Activated T-cell treated with anti-CD3 and anti-CD28 coated beads, Interleukin-2, amount 50 U/mL, for 24 hours (primary cell): Measurements from ENCODE around the gene MALRD1.

ENCODE experiments used
- DNase-seq: peaks from one replicate; pipeline ENCODE4 v3.0.0-alpha.2; 2020
- H3K27ac Mint-ChIP-seq: 2 replicates; pipeline ENCODE4 v1.8.0; 2020; ENCODE audit warnings: mild to moderate bottlenecking, mixed read lengths
- H3K27me3 Mint-ChIP-seq: 2 replicates; pipeline ENCODE4 v1.8.0; 2020; ENCODE audit warnings: mixed read lengths
- H3K36me3 Mint-ChIP-seq: 2 replicates; pipeline ENCODE4 v1.8.0; 2020; ENCODE audit warnings: low read depth, mixed read lengths
- H3K4me1 Mint-ChIP-seq: 2 replicates; pipeline ENCODE4 v1.8.0; 2020; ENCODE audit warnings: low read depth, mixed read lengths
- H3K4me3 Mint-ChIP-seq: 2 replicates; pipeline ENCODE4 v1.8.0; 2020; ENCODE audit warnings: mild to moderate bottlenecking, moderate library complexity, mixed read lengths
- H3K9me3 Mint-ChIP-seq: 2 replicates; pipeline ENCODE4 v1.8.0; 2020; ENCODE audit warnings: mixed read lengths

The MALRD1 gene

DNA sequence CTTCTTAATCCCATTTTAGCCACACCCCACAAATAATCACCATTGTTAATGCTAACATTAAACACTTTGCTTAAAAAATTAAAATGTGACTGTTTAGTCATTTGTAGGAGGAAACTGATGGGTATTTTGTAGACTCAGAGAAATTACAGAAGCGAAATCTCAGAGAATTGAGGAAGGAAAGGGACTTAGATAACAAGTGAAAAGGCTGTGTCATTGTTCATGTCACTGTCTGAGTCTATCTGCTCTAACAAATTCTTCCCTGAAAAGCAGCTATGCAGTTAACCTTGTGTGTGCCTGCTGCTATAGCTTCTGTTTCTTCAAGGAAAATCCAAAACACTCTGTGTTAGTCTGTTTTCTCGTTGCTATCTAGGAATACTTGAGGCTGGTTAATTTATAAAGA lies 726.7 kb downstream of the MALRD1 start:
- Mint-ChIP-seq H3K4me3 (no peak overlapping the region), H3K9me3 (peaks cover 4% of the 10 kb centered on the region), H3K4me1 (no peaks in the 10 kb centered on the region), H3K27ac (no peak overlapping the region), H3K36me3 (no peaks in the 10 kb centered on the region), H3K27me3 (no peaks in the 10 kb centered on the region)
- DNase-seq, result no peak

DNA sequence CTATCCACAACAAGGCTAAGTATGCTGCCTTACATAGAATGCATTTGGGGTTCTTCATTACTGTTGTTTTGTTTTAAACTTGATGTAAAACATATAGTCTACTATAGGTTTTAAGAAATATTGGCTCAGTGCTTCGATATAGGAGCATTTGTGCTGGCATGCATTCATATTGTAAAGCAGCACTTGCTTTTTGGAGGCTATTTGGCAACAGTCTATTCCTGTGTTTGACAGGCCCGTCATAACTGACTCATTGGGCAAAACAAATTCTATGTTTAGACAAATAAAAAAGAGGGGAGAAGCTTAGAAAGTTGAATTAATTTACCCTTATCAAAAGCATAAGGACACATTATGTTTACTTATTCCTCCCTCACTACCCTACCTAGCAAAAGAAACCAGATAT lies 729.2 kb downstream of the MALRD1 start:
- no peak overlapping the region for H3K4me3 Mint-ChIP-seq
- DNase-seq, result no peak
- no peaks in the 10 kb centered on the region for H3K36me3 Mint-ChIP-seq
- peaks cover 4% of the 10 kb centered on the region for H3K9me3 Mint-ChIP-seq
- H3K27ac Mint-ChIP-seq, result no peak overlapping the region
- no peaks in the 10 kb centered on the region for H3K27me3 Mint-ChIP-seq
- H3K4me1 Mint-ChIP-seq, result no peaks in the 10 kb centered on the region

DNA sequence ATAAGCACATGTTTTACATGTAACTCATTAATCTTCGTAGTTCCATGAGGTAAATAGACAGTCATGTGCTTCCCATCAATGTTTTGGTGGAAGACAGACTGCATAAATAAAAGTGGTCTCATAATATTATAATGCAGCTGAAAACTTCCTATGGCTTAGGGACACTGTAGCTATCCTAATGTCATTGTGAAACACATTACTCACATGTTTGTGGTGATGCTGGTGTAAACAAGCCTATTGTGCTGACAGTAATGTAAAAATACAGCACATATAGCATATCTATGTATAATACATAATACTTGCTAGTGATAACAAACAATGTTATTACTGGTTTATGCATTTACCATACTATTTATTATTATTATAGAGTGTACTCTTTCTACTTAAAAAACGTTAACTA lies 730.4 kb downstream of the MALRD1 start:
- DNase-seq, result no peak
- Mint-ChIP-seq H3K4me1 (no peaks in the 10 kb centered on the region), H3K27ac (no peak overlapping the region)

DNA sequence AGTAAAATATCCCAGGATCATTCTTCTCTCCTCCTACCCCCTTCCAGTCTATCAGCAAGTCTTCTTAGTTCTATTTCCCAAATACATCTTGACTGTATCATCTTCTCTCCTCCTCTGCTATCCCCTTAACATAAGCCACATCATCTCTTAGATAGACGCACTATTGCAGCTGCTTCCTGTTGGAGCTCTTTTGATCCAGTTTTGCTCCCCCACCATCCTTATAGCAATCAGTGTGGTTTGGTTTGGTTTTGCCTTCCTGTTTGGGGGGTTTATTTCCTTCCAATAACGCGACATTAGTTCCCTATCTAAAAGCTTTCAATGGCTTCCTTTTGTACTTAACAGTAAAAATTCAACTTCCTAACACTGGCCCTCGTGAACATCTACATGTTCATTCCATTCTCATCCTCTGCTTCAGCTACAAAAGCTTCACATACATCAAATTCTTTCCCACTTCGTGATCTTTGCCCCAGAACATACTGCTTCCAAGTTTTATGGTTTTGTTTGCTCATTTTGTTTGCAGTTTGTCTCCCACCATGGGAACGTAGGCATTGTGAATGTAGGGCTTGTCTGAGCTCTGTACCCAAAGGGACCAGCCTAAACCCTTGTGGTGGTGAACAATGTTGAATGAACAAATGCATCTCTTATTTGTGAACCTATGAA lies 734.0 kb downstream of the MALRD1 start:
- DNase-seq, result no peak
- no peaks in the 10 kb centered on the region for H3K36me3 Mint-ChIP-seq
- no peak overlapping the region for H3K27ac Mint-ChIP-seq
- no peaks in the 10 kb centered on the region for H3K4me1 Mint-ChIP-seq
- no peaks in the 10 kb centered on the region for H3K9me3 Mint-ChIP-seq
- no peaks in the 10 kb centered on the region for H3K27me3 Mint-ChIP-seq
- no peak overlapping the region for H3K4me3 Mint-ChIP-seq

More for the DNA sequence above, 730.4 kb downstream of the MALRD1 start:
- Mint-ChIP-seq H3K9me3 (peaks cover 4% of the 10 kb centered on the region), H3K4me3 (no peak overlapping the region), H3K27me3 (no peaks in the 10 kb centered on the region), H3K36me3 (no peaks in the 10 kb centered on the region)

DNA sequence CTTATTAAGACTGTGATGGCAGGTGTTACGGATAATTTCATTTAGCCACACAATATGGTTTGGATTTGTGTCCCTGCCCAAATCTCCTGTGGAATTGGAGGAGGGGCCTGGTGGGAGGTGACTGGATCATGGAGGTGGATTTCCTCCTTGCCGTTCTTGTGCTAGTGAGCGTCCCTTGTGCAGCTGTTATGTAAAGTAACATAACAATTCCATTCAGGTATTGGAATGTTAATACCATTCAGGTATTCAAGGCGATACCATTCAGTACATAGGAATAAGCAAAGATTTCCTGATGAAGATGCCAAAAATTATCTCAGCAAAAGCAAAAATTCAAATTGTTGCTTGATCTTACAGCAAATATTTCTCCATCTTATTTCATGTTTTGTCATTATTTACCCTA lies 735.1 kb downstream of the MALRD1 start:
- H3K4me3 Mint-ChIP-seq, result no peak overlapping the region
- no peaks in the 10 kb centered on the region for H3K27me3 Mint-ChIP-seq
- H3K9me3 Mint-ChIP-seq, result no peaks in the 10 kb centered on the region
- H3K4me1 Mint-ChIP-seq, result no peaks in the 10 kb centered on the region
- DNase-seq, result no peak
- no peak overlapping the region for H3K27ac Mint-ChIP-seq
- no peaks in the 10 kb centered on the region for H3K36me3 Mint-ChIP-seq
